GM21825 (cell line): ENCODE results near the gene LPCAT1.

Source experiments
- ATAC-seq: cut with Tn5 transposase; IDR thresholded peaks from one replicate; pipeline ENCODE4 v1.9.1; 2021; ENCODE audit warnings: mild to moderate bottlenecking, moderate library complexity; ENCODE audit not compliant: unreplicated experiment

The LPCAT1 gene

GRCh38 chr5:1555011-1555807 lies 31.4 kb upstream of the LPCAT1 start:
- no peak for ATAC-seq

DNA sequence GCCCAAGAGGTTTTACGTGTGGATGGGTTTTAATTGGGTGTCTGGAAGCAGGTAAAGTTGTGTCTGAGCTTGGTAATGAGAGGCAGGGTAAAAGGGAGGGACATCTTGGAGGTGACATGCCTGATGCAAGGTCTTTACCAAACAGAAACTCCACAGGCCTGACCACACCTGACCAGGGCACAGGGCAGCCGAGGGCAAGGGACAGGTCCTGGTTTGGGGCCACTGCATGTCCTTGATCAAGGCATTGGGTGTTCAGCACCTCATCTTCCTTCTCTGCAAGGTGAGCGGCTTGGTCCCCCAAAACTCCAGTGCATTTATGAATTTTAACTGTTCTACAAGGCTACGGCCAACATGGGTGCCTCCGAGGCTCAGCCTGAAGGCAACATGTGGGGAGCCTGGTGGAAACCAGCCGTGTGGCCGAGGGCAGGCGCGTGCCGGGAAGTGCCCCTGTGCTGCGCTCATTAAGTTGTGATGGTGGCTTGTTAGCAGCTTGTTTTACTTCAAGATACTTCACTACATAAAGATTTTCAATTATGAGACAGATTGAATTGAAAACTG lies 30.7 kb upstream of the LPCAT1 start:
- ATAC-seq = no peak

GRCh38 chr5:1553539-1554409 lies 30.0 kb upstream of the LPCAT1 start:
- ATAC-seq = no peak

DNA sequence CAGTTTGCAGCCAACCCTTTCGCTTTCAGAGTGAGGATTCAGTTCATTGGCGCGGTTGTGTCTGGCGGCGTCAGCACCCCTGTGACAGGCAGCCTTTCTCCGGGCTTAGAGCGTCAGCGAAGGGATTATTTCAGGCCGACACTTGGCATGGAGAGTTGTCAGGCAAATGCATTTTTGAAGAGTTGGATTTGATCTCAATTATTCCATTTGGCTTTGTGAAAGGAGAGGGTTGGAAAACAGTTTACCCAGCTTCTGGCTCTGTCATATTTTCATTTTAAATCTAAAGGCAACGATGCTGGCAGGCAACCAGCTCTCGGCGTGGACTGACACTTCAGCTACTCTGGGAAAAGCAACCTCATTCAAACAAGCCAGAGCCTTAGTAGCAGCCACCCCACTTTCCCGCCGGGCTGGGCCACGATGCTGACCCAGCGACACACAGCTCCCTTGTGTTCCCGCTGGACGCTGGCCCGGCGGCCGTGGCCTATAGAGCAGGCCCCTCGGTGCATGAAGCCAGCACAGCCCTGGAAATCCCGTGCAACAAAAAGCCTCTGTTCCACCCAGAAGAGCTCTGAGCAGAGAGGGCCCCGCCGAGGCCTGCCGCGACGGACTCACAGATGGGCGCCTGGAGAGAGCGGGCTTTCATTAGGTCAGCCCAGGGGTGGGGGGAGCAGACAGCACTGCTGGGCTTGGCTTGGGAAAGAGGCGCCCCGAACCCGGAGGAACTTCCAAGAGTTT lies 28.9 kb upstream of the LPCAT1 start:
- ATAC-seq = no peak

DNA sequence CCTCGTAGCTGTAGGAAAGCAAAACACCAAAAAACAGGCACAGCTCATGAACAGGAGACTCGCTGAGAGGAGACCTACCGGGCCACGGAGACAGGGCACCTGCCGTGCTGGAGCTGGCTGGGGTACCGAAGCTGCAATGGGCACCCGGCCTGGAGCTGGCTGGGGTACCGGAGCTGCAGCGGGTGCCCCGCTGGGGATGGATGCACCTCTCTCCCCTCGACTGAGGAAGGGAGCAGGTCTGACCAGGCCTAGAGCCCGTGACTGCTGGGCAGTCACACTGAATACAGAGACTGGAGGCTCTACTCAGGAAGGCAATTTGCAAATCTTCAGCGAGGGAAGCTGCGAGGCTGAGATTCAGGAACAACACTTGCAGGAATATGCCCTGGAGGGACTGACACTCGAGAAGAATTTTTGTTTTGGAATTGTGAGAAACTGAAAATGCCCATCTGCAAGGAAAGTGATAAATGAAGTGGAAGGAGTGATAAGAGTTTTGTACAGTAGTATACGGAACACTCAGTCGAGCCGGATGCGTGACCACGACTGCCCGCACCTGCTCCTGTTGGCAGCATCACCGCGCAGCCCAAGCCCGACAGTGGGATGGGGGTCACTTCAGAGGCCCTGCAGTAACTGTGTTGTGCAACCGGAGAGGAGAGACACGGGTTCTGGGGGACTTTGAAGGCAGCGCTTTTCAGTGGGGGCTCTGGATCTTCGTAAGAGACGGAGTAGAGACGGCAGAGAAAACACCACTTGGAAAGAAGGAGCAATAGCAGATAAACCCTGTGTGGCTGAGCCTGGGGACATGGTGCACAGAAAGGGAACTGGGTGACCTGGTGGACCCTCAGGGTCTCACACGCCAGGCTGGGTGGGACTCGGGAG lies 27.9 kb upstream of the LPCAT1 start:
- no peak for ATAC-seq

- no peak for ATAC-seq
Measured at GRCh38 chr5:1550287-1551076, 26.7 kb upstream of the LPCAT1 start.

DNA sequence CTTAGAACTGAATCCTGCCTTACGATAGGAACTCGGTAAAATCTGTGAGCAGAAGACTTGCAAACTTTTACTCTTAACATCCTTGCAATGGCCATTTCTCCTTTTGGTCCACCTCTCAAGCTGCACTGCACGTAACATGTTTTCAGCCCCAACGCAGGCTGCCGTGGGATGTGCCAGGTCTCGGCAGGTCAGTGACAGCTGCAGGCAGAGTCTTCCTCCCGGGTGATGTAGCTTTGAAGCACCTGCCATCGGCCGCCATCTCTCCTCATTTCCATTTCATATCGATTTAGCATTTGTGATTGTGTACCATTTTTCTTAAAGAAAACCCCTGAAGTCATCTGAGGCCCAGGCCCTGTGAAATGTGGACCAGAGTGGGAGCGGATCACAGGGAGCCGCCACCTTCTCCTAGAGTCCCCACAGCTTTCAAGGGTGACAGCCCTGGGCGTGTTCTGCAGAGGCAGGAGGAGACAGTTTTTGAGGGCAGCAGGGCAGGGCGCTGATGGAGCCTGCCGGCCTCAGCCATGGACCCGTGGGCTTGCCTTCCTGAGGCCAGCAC lies 25.8 kb upstream of the LPCAT1 start:
- ATAC-seq = no peak

GRCh38 chr5:1548702-1549474 lies 25.1 kb upstream of the LPCAT1 start:
- no peak for ATAC-seq

DNA sequence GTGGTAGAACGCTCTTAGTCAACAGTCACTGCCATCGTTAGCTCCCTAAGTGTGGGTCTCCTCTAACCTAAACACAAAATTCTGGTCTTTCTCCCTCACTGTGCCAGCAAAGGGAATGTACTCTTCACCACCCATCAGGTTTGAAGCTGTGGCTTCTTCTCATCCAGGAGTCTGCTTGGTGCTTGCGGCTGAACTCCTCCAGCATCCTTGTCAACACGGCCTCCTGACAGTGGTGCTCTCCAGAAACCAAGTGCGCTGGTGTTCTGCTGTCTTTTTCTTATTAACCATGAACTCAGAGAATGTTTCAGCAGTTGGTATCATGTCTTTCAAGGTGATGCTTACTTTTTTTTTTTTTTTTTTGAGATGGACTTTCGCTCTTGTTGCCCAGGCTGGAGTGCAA lies 23.9 kb upstream of the LPCAT1 start:
- ATAC-seq = no peak

- ATAC-seq = no peak
Measured at GRCh38 chr5:1547236-1547635, 23.5 kb upstream of the LPCAT1 start.

- no peak for ATAC-seq
Measured at GRCh38 chr5:1546556-1546955, 22.8 kb upstream of the LPCAT1 start.

- no peak for ATAC-seq
Measured at GRCh38 chr5:1545805-1546355, 22.1 kb upstream of the LPCAT1 start.

GRCh38 chr5:1545126-1545804 lies 21.5 kb upstream of the LPCAT1 start:
- ATAC-seq = no peak

- no peak for ATAC-seq
Measured at GRCh38 chr5:1544294-1544961, 20.7 kb upstream of the LPCAT1 start.

DNA sequence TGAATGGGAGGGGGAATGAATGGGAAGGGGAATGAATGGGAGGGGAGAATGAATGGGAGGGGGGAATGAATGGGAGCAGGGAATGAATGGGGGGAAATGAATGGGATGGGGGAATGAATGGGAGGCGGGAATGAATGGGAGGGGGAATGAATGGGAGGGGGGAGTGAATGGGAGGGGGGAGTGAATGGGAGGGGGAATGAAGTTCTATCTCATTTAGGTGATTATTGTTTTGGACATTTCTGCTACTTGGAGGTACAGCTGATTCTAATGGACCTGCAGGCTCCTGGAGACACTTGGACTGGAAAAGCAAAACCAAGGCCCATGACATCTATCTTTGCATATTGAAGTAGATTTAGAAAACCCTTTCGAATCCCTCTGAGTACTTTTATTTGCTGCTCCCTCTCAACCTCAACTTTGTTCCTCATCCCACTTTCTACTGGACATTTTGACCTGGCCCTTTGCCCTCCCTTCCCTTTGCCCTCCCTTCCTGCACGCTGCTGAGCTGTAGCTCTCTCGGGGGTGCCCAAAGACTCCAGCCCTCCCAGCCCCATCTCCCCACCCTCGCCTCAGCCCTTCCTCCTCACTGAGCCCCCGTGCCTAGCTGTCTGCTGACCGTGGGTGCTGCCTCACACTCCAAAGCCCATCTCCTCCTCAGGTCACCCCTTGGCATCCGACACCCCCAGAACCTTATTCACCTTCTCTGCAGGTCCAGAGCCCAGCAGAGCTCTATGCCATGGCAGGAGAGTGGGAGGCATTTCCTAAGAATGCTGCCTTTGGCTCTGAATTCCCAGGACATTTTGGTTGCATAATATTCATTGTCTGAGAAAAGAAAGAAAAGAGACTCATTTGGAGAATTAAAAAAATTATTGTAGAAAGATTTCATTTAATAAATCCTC lies 19.9 kb upstream of the LPCAT1 start:
- no peak for ATAC-seq

- no peak for ATAC-seq
Measured at GRCh38 chr5:1542781-1543180, 19.0 kb upstream of the LPCAT1 start.
